SU-DHL-6 (cell line): Measurements from ENCODE around the gene HOXB5.

Source experiments
- H2AFZ ChIP-seq: fragments of 200-600 bp; sonication (generic); 2 replicates; pipeline ENCODE4 v1.6.1; 2014; ENCODE audit warnings: low read depth, mild to moderate bottlenecking, moderate library complexity, mixed read lengths, antibody characterized with exemption, low read length; ENCODE audit not compliant: severe bottlenecking
- H3F3A ChIP-seq: fragments of 200-600 bp; shearing (Covaris generic); 2 replicates; pipeline ENCODE4 v1.6.0; 2016; ENCODE audit warnings: antibody characterized with exemption, mild to moderate bottlenecking; ENCODE audit not compliant: insufficient read depth
- H3K27ac ChIP-seq: fragments of 200-600 bp; sonication (generic); 2 replicates; pipeline ENCODE4 v1.5.1; 2016; ENCODE audit warnings: low read depth, mild to moderate bottlenecking, low read length, moderate library complexity, mixed read lengths
- H3K27me3 ChIP-seq: fragments of 200-600 bp; sonication (generic), shearing (Covaris generic); 2 replicates; pipeline ENCODE4 v1.6.0; 2014; ENCODE audit warnings: mild to moderate bottlenecking, low read length
- H3K36me3 ChIP-seq: fragments of 200-600 bp; sonication (generic); 2 replicates; pipeline ENCODE4 v1.6.1; 2014; ENCODE audit warnings: mild to moderate bottlenecking, low read length, mixed read lengths
- H3K4me2 ChIP-seq: fragments of 300-600, 200-600 bp; shearing (Covaris generic), sonication (generic); 2 replicates; pipeline ENCODE4 v1.6.0; 2014; ENCODE audit warnings: low read length, low read depth, mild to moderate bottlenecking; ENCODE audit not compliant: poor library complexity, severe bottlenecking
- H3K4me3 ChIP-seq: fragments of 200-600 bp; sonication (generic); 2 replicates; pipeline ENCODE4 v1.5.1; 2014; ENCODE audit warnings: antibody characterized with exemption, low read length, mild to moderate bottlenecking, mixed read lengths; ENCODE audit not compliant: insufficient read depth, poor library complexity, severe bottlenecking
- H3K79me2 ChIP-seq: fragments of 200-600 bp; sonication (generic); 2 replicates; pipeline ENCODE4 v1.6.1; 2014; ENCODE audit warnings: mild to moderate bottlenecking, low read length, moderate library complexity; ENCODE audit not compliant: insufficient read depth
- H3K9ac ChIP-seq: fragments of 200-600 bp; sonication (generic); 2 replicates; pipeline ENCODE4 v1.7.0; 2014; ENCODE audit warnings: mild to moderate bottlenecking, low read length
- H3K9me2 ChIP-seq: fragments of 200-600 bp; sonication (generic); replicated peaks from 2 replicates; pipeline ENCODE4 v1.6.1; 2014; ENCODE audit warnings: low read length; ENCODE audit not compliant: insufficient read depth
- H3K9me3 ChIP-seq: fragments of 200-600 bp; sonication (generic); 2 replicates; pipeline ENCODE4 v1.6.1; 2014; ENCODE audit warnings: low read length, mixed read lengths; ENCODE audit not compliant: insufficient read depth
- H4K20me1 ChIP-seq: fragments of 200-600 bp; sonication (generic); 2 replicates; pipeline ENCODE4 v1.6.1; 2014; ENCODE audit warnings: low read depth, mild to moderate bottlenecking, antibody characterized with exemption, low read length, moderate library complexity, mixed read lengths
- EZH2phosphoT487 ChIP-seq: fragments of 200-600 bp; sonication (generic), shearing (Covaris generic); conservative IDR thresholded peaks from 2 replicates; pipeline ENCODE4 v1.6.1; 2018; ENCODE audit warnings: mild to moderate bottlenecking, antibody characterized with exemption, low read length, moderate library complexity, mixed read lengths
- TF ChIP-seq, protein P1 (sequence below): fragments of 200-600 bp; sonication (generic); IDR thresholded peaks from one replicate; pipeline ENCODE4 v1.5.1; 2017; ENCODE audit warnings: antibody characterized with exemption, mild to moderate bottlenecking, low read length, moderate library complexity; ENCODE audit not compliant: insufficient read depth, poor library complexity, severe bottlenecking

HOXB5 gene

DNA sequence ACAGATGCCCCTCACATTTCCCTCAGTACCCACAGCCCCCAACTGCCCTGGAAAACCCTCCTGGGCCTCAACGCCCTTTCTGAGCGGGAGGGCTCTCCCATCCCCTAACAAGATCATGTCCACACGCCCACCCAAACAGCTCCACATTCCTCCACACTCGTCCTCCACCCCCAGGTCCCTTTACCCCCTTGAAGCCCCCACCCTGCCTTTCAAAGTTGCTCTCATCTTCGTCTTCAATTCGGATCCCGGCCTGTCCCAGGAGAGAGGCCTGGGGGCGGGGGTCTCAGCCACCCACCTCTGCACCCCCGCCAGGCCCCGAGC, 29.8 kb downstream of the HOXB5 start:
- H3K9me2 ChIP-seq, result no peaks in the 10 kb centered on the region
- H2AFZ ChIP-seq, result no peak overlapping the region
- no peaks in the 10 kb centered on the region for H3K79me2 ChIP-seq
- no peaks in the 10 kb centered on the region for H3K36me3 ChIP-seq
- H3F3A ChIP-seq, result no peaks in the 10 kb centered on the region
- no peak for TF ChIP-seq EZH2phosphoT487
- TF ChIP-seq, protein P1, sequence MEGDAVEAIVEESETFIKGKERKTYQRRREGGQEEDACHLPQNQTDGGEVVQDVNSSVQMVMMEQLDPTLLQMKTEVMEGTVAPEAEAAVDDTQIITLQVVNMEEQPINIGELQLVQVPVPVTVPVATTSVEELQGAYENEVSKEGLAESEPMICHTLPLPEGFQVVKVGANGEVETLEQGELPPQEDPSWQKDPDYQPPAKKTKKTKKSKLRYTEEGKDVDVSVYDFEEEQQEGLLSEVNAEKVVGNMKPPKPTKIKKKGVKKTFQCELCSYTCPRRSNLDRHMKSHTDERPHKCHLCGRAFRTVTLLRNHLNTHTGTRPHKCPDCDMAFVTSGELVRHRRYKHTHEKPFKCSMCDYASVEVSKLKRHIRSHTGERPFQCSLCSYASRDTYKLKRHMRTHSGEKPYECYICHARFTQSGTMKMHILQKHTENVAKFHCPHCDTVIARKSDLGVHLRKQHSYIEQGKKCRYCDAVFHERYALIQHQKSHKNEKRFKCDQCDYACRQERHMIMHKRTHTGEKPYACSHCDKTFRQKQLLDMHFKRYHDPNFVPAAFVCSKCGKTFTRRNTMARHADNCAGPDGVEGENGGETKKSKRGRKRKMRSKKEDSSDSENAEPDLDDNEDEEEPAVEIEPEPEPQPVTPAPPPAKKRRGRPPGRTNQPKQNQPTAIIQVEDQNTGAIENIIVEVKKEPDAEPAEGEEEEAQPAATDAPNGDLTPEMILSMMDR, result no peak
- no peaks in the 10 kb centered on the region for H4K20me1 ChIP-seq
- no peak overlapping the region for H3K27ac ChIP-seq
- H3K9me3 ChIP-seq, result no peaks in the 10 kb centered on the region
- H3K4me2 ChIP-seq, result no peak overlapping the region
- H3K9ac ChIP-seq, result no peak overlapping the region
- H3K27me3 ChIP-seq, result no peaks in the 10 kb centered on the region
- no peak overlapping the region for H3K4me3 ChIP-seq

- no peak overlapping the region for H3K27ac ChIP-seq
- no peaks in the 10 kb centered on the region for H3K79me2 ChIP-seq
- no peaks in the 10 kb centered on the region for H3K9me2 ChIP-seq
- H3K9me3 ChIP-seq, result no peaks in the 10 kb centered on the region
- H3K9ac ChIP-seq, result no peak overlapping the region
- H4K20me1 ChIP-seq, result no peaks in the 10 kb centered on the region
- no peaks in the 10 kb centered on the region for H3F3A ChIP-seq
- H3K4me3 ChIP-seq, result no peak overlapping the region
- no peaks in the 10 kb centered on the region for H3K36me3 ChIP-seq
- no peaks in the 10 kb centered on the region for H3K27me3 ChIP-seq
- TF ChIP-seq, protein P1, result no peak
- no peak for TF ChIP-seq EZH2phosphoT487
- no peak overlapping the region for H3K4me2 ChIP-seq
- H2AFZ ChIP-seq, result no peak overlapping the region
These were observed 30.2 kb downstream of the HOXB5 start for GRCh38 chr17:48563385-48563838.

DNA sequence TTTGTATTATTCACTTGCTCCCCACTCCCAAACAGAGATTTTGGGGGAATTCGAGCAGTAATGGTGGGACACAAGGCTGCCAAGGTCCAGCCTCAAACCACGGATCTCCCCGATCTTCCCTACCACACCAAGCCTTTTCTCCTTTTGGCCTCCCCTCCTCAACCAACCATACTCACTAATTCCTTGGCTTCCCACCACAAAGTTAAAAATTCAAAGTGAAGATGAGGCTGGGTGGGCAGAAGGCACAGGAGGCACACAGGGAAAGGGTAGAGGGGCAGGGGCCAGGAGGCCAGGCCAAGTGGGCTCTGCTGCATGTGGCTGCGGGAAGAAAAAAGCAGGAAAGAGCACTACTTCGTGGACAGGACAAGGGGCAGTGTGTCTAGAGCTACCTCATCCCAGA, 30.6 kb downstream of the HOXB5 start:
- no peaks in the 10 kb centered on the region for H4K20me1 ChIP-seq
- H3K9me3 ChIP-seq, result no peaks in the 10 kb centered on the region
- H3K9ac ChIP-seq, result no peak overlapping the region
- no peaks in the 10 kb centered on the region for H3K79me2 ChIP-seq
- no peak overlapping the region for H3K27ac ChIP-seq
- H3K36me3 ChIP-seq, result no peaks in the 10 kb centered on the region
- no peaks in the 10 kb centered on the region for H3F3A ChIP-seq
- H3K4me3 ChIP-seq, result no peak overlapping the region
- no peak overlapping the region for H2AFZ ChIP-seq
- no peak overlapping the region for H3K4me2 ChIP-seq
- no peak for TF ChIP-seq EZH2phosphoT487
- TF ChIP-seq, protein P1, result no peak
- H3K9me2 ChIP-seq, result no peaks in the 10 kb centered on the region
- no peaks in the 10 kb centered on the region for H3K27me3 ChIP-seq
